NCI-H345 treated with DMSO at 0.1 percent for 48 hours (cell line): Measurements from ENCODE around the gene REEP6.
"Not testable (repeated sequence)": the region's sequence is repeated elsewhere in the genome, so short reads cannot be mapped to it uniquely, and the experiment has no call there.

Experiments used
- DNase-seq: peaks from one replicate; lab custom pipeline; 2025; ENCODE audit not compliant: unreplicated experiment; lab: John Stamatoyannopoulos, UW

The REEP6 gene

DNA sequence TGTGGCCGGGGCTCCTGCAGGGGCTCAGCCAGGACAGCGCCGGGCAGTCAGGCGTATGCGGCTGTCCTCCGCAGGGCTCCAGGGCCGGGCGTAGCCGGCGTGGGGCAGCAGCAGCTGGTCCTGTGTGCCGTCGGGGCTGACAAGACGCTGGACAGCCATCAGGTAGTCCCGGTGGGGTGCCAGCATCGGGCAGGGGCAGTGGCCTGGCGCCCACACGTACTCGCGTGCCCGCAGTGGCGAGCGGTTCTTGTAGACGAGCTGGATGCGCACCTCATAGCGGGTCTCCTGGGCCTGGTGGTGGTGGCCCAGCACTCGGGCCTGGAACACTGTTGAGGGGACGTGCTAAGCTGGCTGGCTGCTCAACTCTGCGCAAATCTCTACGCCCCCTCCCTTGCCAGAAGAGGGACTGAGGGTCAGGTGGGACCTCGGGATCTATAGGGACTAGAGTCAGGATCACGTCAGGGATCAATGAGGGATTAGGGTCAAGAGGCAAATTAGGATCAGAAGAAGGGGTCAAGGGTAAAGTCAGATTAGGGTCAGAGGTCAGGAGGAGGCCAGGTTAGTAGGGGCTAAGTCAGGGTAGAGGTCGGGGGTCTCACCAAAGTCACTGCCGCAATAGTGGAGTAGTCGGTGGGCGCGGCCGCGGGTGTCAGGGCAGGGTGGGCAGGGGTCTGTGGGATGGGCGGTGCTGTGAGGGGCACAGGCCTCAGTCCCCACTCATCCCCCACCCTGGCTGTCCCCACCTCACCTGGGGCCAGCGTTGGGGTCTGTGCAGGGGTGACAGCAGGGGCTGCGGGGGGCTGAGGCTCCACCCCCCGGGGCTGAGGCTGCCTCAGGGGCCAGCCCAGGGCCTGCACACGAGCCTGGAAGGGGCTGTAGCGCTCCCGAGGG, 15.3 kb downstream of the REEP6 start:
- no peak for DNase-seq

GRCh38 chr19:1507192-1507660, 16.2 kb downstream of the REEP6 start:
- no peak for DNase-seq

- DNase-seq, result peak; percentile 91
These were observed 17.0 kb downstream of the REEP6 start for GRCh38 chr19:1507763-1508506.

- no peak for DNase-seq
These were observed 17.5 kb downstream of the REEP6 start for GRCh38 chr19:1508507-1508856.

DNA sequence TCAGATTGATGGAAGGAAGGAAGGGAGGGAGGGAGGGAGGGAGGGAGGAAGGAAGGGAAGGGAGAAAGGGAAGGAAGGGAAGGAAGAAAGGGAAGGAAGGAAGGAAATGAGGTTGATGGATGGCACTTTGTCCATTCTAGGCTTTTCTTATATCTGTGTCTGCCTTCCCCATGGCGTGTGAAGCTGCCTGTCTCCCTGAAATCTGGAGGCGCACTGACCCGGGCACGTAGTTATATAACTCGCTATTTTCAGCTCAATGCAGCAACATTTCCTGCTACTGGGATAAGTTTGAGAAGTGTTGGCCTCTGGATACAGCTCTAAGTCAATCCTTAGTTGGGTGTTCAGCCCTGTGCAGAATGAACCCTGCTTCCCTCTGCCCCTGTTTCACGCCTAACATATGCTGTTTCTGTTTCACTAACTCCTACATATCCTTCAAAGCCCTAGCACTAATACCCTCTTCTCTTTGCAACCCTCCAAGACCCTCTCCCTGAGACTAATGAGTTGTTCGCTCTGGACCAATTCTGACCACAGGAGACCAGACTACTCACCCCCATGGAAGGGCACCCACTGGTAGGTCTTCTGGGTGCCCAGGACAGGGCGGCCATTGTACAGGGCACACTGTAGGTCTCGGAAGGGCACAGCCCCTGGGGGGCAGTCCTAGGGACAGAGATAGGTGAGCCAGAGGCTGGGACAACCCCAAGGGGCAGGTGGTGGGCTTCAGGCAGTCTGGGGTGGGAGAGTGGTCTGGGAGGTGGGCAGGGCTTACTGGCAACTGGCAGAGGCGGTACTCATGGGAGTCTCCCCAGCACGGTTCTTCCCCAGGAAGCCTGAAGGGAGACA, 18.8 kb downstream of the REEP6 start:
- no peak for DNase-seq

DNA sequence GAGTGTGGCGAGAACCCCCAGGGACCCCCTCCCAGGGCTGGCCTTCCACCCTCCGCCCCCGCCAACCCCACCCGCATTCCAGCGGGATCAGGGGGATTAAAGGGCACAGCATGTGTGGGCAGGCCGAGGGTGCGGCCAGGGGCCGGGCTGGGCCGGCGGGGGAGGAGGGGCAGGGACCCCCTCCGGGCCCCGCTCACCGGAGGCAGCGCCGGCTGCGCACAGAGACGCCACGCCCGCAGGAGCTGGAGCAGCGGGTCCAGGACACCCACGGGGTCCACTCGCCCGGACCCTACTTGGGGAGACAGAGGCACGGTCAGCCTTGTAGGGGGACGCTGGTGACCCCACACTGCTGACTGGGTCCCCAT, 19.4 kb downstream of the REEP6 start:
- DNase-seq, result no peak

GRCh38 chr19:1510807-1511206, 19.8 kb downstream of the REEP6 start:
- no peak for DNase-seq

DNA sequence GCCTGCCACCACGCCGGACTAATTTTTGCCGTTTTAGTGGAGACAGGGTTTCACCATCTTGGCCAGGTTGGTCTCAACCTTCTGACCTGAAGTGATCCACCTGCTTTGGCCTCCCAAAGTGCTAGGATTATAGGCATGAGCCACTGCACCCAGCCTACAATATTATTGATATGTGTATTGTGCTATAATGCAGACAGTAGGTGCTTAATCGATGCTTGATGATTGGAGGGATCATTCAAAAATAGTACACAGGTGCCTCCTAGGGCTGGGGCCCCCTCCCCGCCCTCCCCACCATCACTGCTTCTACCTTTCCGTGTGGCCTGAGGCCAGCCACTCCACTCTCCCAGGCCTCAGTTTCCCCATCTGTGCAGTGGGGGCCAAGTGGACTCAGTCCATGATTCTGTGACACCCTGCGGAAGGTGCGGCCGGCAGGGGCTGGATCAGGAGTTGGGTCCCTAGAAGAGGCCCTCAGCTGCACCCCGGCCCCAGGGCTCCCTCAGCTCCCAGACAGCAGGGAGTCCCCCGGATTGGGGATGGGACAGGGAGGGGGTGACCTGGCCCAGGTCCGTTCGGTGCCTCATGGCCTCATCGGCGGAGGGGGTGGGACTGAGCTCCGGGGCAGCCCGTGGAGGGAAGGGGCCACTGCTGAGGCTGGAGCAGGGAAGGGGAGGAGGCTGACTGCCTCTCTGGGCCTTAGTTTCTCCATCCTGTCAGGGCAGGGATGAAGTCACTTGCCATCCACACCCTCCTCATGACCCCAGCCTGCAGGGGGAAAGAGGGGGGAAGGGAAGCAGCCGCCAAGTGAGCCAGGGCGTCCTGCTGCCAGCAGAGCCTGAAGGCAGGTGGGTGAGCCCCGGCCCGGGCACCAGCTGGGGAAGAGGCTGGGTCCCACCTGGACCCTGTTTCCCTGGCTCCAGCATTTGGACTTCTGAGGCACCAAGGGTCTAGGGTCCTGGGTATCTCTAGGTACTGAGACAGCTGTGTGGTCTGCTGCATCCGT, 20.6 kb downstream of the REEP6 start:
- DNase-seq, result no peak

GRCh38 chr19:1512671-1513498, 21.9 kb downstream of the REEP6 start, which contains the start of gene ADAMTSL5:
Gene ADAMTSL5, minus strand, starts transcription at chr19:1513019. Its CDS starts 2,076 bp downstream, at chr19:1510943.
- no peak for DNase-seq

DNA sequence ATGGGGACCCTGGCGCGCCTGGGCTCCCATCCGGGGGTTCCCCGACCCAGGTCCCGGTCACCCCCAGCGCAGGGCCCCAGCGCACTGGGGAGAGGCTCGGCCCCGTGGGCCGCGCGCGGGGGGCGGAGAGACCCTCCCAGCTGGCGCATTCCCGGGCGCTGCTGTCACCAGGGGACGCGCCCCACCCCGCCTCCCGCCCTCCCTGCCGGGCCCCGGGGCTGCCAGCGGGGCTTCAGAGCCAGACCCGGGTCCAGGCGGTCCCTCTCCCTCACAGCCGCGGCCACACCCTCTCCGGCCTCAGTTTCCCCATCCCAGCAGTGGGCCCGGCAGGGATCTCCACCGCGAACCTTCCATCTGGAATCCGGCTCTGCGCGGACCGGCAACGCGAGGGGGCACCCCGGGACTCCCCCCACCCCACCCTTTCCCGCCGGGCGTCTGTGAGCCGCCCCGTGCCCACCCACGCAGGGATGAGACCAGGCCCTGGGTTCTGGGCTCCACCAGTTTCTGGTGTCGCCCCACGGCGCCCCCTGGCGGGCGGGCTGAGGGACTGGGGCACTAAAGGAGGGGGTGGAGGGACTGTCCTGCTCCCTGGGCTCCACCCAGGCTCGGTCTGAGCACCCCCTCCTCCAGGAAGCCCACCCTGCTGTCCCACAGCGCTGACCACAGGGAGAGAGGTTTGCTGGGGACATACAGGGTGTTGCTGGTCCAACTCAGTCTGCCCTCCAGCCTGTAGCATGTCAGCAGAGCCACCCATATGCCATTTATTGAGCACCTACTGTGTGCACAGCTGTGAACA, 22.7 kb downstream of the REEP6 start:
- DNase-seq, result no peak

GRCh38 chr19:1514295-1514661, 23.3 kb downstream of the REEP6 start:
- no peak for DNase-seq

- no peak for DNase-seq
These were observed 24.2 kb downstream of the REEP6 start for GRCh38 chr19:1514986-1515721.

GRCh38 chr19:1516395-1516753, 25.4 kb downstream of the REEP6 start:
- DNase-seq, result no peak

DNA sequence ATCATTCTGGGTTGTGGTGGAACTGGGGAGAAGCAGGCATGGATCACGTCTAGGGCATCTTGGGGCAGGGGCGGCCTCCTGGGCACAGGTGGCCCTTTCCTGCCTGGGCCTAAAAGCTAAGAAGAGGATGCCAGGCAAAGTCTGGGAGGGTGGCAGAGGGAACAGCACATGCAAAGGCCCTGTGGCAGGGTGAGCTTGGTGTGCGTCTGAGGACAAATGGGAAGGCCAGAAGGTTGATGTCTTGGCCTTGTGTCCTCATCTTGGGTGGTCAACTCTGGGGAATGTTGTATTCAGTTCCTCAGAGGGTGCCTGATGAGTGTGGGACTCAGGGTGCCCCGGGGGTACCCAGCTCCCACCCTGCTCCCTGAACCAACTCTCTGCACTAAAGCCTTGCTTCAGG, 27.5 kb downstream of the REEP6 start:
- no peak for DNase-seq

GRCh38 chr19:1519802-1520201, 28.8 kb downstream of the REEP6 start:
- not testable (repeated sequence) for DNase-seq

GRCh38 chr19:1520203-1520780, 29.3 kb downstream of the REEP6 start:
- no peak for DNase-seq

DNA sequence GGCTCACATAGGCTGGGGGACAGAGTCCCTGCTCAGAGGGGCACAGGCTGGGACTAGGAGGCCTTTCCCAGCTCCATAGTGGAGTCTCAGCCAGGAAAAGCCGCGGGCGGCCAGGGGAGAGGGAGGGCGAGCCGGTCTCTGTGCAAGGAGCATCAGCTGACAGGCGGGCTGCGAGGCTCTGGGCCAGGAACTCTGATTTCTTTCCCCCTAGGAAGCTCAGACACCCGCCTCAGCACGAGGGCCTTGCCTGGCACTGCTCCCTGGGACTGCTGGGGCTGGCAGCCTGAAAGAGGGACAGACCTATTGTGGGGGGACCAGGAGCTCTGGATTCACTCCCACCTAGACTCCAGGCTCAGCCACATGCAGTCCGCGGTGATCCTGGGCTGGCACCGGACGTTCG, 30.7 kb downstream of the REEP6 start:
- no peak for DNase-seq

- no peak for DNase-seq
These were observed 31.1 kb downstream of the REEP6 start for GRCh38 chr19:1522061-1522460.
